Heart left ventricle (tissue), 16 donors: ENCODE results near the gene IZUMO2. TPM values are rescaled to one million over a fixed set of nuclear protein-coding genes. Genes with fewer than 3 reads are reported as not detected.

Source experiments
- ATAC-seq, 4 donors: fragments of 200-7000 bp; cut with Tn5 transposase; one replicate each; pipeline ENCODE4 v1.9.1; 2020 to 2022; ENCODE audit warnings: moderate library complexity in 4 of 4, mild to moderate bottlenecking in 3 of 4, moderate number of reproducible peaks in 1 of 4
- DNase-seq, 5 donors: peaks; one replicate each; pipeline ENCODE4 v3.0.0-alpha.2; 2020
- H3K27ac ChIP-seq, 12 donors: fragments of 200-600 bp; sonication (generic) in 4 of 12; one replicate each; pipeline versions ENCODE4 v1.5.0 to v1.8.0; 2016 to 2022; ENCODE audit warnings: mild to moderate bottlenecking in 2 of 12
- H3K27me3 ChIP-seq, 9 donors: fragments of 200-600 bp; sonication (generic) in 2 of 9; one replicate each; pipeline versions ENCODE4 v1.5.1 to v1.8.0; 2016 to 2022; ENCODE audit warnings: mild to moderate bottlenecking in 3 of 9
- H3K36me3 ChIP-seq, 9 donors: fragments of 200-600 bp; sonication (generic) in 2 of 9; one replicate each; pipeline versions ENCODE4 v1.5.0 to v1.8.0; 2018 to 2022; ENCODE audit warnings: mild to moderate bottlenecking in 2 of 9
- H3K4me1 ChIP-seq, 12 donors: fragments of 200-600 bp; sonication (generic) in 4 of 12; one replicate each; pipeline versions ENCODE4 v1.5.0 to v1.8.0; 2016 to 2022; ENCODE audit warnings: mild to moderate bottlenecking in 3 of 12
- H3K4me3 ChIP-seq, 12 donors: fragments of 200-600 bp; sonication (generic) in 4 of 12; one replicate each; pipeline versions ENCODE4 v1.5.0 to v1.8.0; 2017 to 2022; ENCODE audit warnings: mild to moderate bottlenecking in 9 of 12, moderate library complexity in 4 of 12
- H3K9me3 ChIP-seq, 12 donors: fragments of 200-600 bp; sonication (generic) in 4 of 12; one replicate each; pipeline versions ENCODE4 v1.5.0 to v1.8.0; 2016 to 2022; ENCODE audit warnings: mild to moderate bottlenecking in 1 of 12
- CTCF ChIP-seq, 12 donors: fragments of 200-600 bp; sonication (generic) in 4 of 12; IDR thresholded peaks; one replicate each; pipeline versions ENCODE4 v1.5.0 to v1.8.0; 2018 to 2022; ENCODE audit warnings: antibody characterized with exemption in 12 of 12, mild to moderate bottlenecking in 5 of 12
- POLR2A ChIP-seq, 2 donors: fragments of 450-650 bp; IDR thresholded peaks; one replicate each; pipeline ENCODE4 v1.6.1; 2017; ENCODE audit warnings: antibody characterized with exemption in 2 of 2, mild to moderate bottlenecking in 2 of 2, moderate library complexity in 2 of 2
- WGBS, 4 donors: extraction: QIAGEN DNeasy Blood & Tissue Kit in 2 of 4; methylation state at CpG; one replicate each; pipeline versions ENCODE4 v1.1.5 to v1.1.7; 2013 to 2018; 5-methylcytosine and 5-hydroxymethylcytosine counted together
- intact Hi-C, 10 donors: fragments of 100-400 bp; cut with DNase I; formaldehyde crosslinking; loops; one replicate each; pipeline versions ENCODE4 v1.11.1 to v1.14.2; 2022
- polyA plus RNA-seq, 2 donors: library from polyadenylated mRNA; stranded (reverse); fragments of 200-250 nt; gene quantifications; one replicate each; pipeline ENCODE4 v1.2.3, GENCODE V29; 2013
- total RNA-seq, 9 donors: library from RNA; depleted of rRNA in 2 of 9; stranded (reverse); fragments of >200 nt in 2 of 9; fragmentation: NEBNext Ultra II Directional in 3 of 9; extraction: Animal tissue kit (Norgen Biotek cat#: 25700) in 3 of 9; gene quantifications; one replicate each; pipeline versions ENCODE4 v1.1.0 to v1.2.4, GENCODE V29; 2016 to 2023
- donor health status: ischemic (EF 13 %, LVEDD 7.1; RV severe dilation, severe dysfunction).
- donor health status: healthy with polysubstance abuse.
- donor health status: DM: no; HTN: yes; CAD: no.
- donor health status: DM: no; HTN: no; CAD: no.
- donor health status: ischemic (EF 25% LVEDD 6.9; RV normal size, moderate dysfunction).
- donor health status: ischemic (EF 25% LVEDD 5.7; RV mildly dilated, moderate dysfunction).
- donor health status: healthy.
- donor health status: DM: yes; HTN: yes; CAD: no.
- donor health status: ischemic (EF 35%, LVEDD 5.7; RV mildly dilated, moderate dysfunction).
- donor health status: nonischemic (EF 11% LVEDD 7.7; RV severe dilation, severe dysfunction).
- donor health status: DM: yes; HTN: yes; CAD: no.
- donor health status: PGD.
- donor health status: ischemic (EF 29% LVEDD 5.4; RV normal size, mild dysfunction).
- donor health status: nonischemic (EF 23%, LVEDD 6.1; RV moderate dilation, normal function).

Gene IZUMO2
- total and polyA plus RNA-seq, 11 donors, result not detected

GRCh38 chr19:50198431-50199258, 35.6 kb upstream of the IZUMO2 start:
- Histone ChIP-seq H3K27me3 (peaks cover 0 to 26% (median 10%) of the 10 kb centered on the region in 9 donors), H3K9me3 (no peaks in the 10 kb centered on the region), H3K4me3 (peak overlapping the region in 1 of 12 donors; percentile 15), H3K4me1 (peaks cover 0 to 29% (median 15%) of the 10 kb centered on the region in 12 donors), H3K27ac (peak overlapping the region; percentile 14 to 90 (median 72)), H3K36me3 (no peaks in the 10 kb centered on the region)
- peak in 4 of 5 donors; percentile 42 to 76 (median 62) for DNase-seq
- intact Hi-C loops, result loop anchor here in 3 of 10 donors (2.0 to 5.0 kb wide), 2 partner anchors 34 to 36 kb away; no protein-coding TSS in a partner anchor
- ATAC-seq, result peak; percentile 27 to 63 (median 51)
- WGBS, 4 donors, result 25 to 30% (median 29%) methylated on average over 7 of the region's 7 CpGs
- TF ChIP-seq POLR2A (IDR thresholded peaks at IDR 0.05) (no peak), CTCF (IDR thresholded peaks at IDR 0.05) (no peak)

DNA sequence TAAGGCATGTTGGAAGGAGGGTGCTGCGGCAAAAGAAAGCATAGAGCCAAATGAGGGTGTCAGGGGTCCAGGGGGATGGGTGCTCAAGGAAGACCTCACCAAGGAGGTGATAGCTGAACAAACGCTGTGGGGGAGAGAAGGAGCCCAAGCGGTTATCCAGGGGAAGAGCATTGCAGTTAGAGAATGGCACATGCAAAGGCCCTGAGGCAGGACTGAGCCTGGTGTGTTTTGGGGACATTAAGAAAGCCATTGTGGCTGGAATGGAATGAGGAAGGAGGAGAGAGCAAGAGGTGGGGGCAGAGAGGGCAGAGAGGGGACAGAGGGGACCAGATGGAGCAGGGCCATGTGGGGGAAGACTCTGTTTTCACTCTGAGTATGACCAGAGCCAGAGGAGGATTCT, 34.3 kb upstream of the IZUMO2 start:
- Histone ChIP-seq H3K9me3 (no peaks in the 10 kb centered on the region), H3K4me3 (no peak overlapping the region), H3K27ac (no peak overlapping the region), H3K27me3 (peaks cover 0 to 18% (median 0%) of the 10 kb centered on the region in 9 donors), H3K36me3 (no peaks in the 10 kb centered on the region), H3K4me1 (peaks cover 0 to 18% (median 13%) of the 10 kb centered on the region in 12 donors)
- ATAC-seq (no peak), DNase-seq (no peak)
- 73 to 79% (median 76%) methylated on average over 3 of the region's 3 CpGs for WGBS, 4 donors
- TF ChIP-seq CTCF (IDR thresholded peaks at IDR 0.05), result no peak
- TF ChIP-seq POLR2A (IDR thresholded peaks at IDR 0.05), result no peak
- intact Hi-C loops, result loop anchor here in 2 of 10 donors (5.0 kb wide), 1 partner anchor 35 kb away; no protein-coding TSS in a partner anchor

DNA sequence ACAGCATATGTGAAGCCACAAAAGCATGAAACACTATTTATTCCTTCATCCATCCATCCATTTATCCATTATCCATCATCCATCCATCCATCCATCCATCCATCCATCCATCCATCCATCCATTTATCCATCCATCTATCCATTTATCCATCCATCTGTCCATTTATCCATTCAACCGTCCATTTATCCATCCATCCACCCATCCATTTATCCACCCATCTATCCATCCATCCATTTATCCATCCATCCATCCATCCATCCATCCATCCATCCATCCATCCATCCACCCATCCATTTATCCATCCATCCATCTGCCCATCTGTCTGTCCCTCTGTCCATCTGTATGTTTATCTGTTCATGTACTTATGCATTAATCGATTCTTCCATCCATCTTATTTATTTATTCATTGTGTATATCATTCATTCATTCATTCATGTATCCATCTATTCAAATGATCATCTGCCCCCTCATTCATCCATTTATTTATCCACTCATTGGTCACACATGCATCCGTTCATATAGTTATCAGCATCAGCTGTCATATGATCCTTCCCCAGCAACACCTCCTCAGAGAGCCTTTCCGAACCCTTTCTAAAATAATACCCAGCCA, 33.3 kb upstream of the IZUMO2 start:
- TF ChIP-seq CTCF (IDR thresholded peaks at IDR 0.05), result no peak
- TF ChIP-seq POLR2A (IDR thresholded peaks at IDR 0.05), result no peak
- Histone ChIP-seq H3K4me1 (peaks cover 0 to 23% (median 14%) of the 10 kb centered on the region in 12 donors), H3K36me3 (no peaks in the 10 kb centered on the region), H3K27ac (no peak overlapping the region), H3K27me3 (peaks cover 0 to 10% (median 0%) of the 10 kb centered on the region in 9 donors), H3K9me3 (no peaks in the 10 kb centered on the region), H3K4me3 (no peak overlapping the region)
- DNase-seq (no peak), ATAC-seq (no peak)
- intact Hi-C loops, result loop anchor here in 2 of 10 donors (5.0 kb wide), 1 partner anchor 36 kb away; no protein-coding TSS in a partner anchor
- 62 to 74% (median 70%) methylated on average over 4 of the region's 4 CpGs for WGBS, 4 donors

DNA sequence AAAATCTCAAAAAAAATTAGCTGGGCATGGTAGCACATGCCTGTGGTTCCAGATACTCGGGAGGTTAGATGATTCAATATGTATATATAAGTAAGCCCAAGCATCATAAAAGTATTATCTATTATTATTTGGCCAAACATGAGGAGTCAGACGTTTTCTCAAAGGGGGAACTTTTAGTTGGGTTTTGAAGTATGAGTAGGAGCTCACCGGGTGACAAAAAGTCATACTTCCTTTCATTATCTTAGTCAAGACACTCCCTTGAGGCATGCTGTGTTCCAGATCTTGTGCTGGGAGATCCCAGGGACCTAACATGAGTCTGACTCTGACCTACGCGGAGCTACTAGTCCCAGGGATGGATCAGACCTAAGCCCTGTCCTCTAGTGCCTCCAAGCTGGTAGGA, 32.1 kb upstream of the IZUMO2 start:
- TF ChIP-seq POLR2A (IDR thresholded peaks at IDR 0.05) (no peak), CTCF (IDR thresholded peaks at IDR 0.05) (no peak)
- H3K27me3 ChIP-seq, result peaks cover 0 to 7% (median 0%) of the 10 kb centered on the region in 9 donors
- WGBS, 4 donors, result 66 to 79% (median 71%) methylated on average over 5 of the region's 5 CpGs
- ATAC-seq (no peak), DNase-seq (no peak)
- H3K9me3 ChIP-seq, result no peaks in the 10 kb centered on the region
- H3K36me3 ChIP-seq, result no peaks in the 10 kb centered on the region
- intact Hi-C loops, result loop anchor here in 2 of 10 donors (5.0 kb wide), 1 partner anchor 37 kb away; no protein-coding TSS in a partner anchor
- no peak overlapping the region for H3K4me3 ChIP-seq
- no peak overlapping the region for H3K27ac ChIP-seq
- H3K4me1 ChIP-seq, result peaks cover 0 to 25% (median 14%) of the 10 kb centered on the region in 12 donors
